SU-DHL-6 (cell line): ENCODE measurements around the gene EIF4A3.
"Not testable (repeated sequence)": the region's sequence is repeated elsewhere in the genome, so short reads cannot be mapped to it uniquely, and the experiment has no call there.

Source experiments
- H2AFZ ChIP-seq: fragments of 200-600 bp; sonication (generic); 2 replicates; pipeline ENCODE4 v1.6.1; 2014; ENCODE audit warnings: low read depth, mild to moderate bottlenecking, moderate library complexity, mixed read lengths, antibody characterized with exemption, low read length; ENCODE audit not compliant: severe bottlenecking
- H3F3A ChIP-seq: fragments of 200-600 bp; shearing (Covaris generic); 2 replicates; pipeline ENCODE4 v1.6.0; 2016; ENCODE audit warnings: antibody characterized with exemption, mild to moderate bottlenecking; ENCODE audit not compliant: insufficient read depth
- H3K27ac ChIP-seq: fragments of 200-600 bp; sonication (generic); 2 replicates; pipeline ENCODE4 v1.5.1; 2016; ENCODE audit warnings: low read depth, mild to moderate bottlenecking, low read length, moderate library complexity, mixed read lengths
- H3K27me3 ChIP-seq: fragments of 200-600 bp; sonication (generic), shearing (Covaris generic); 2 replicates; pipeline ENCODE4 v1.6.0; 2014; ENCODE audit warnings: mild to moderate bottlenecking, low read length
- H3K36me3 ChIP-seq: fragments of 200-600 bp; sonication (generic); 2 replicates; pipeline ENCODE4 v1.6.1; 2014; ENCODE audit warnings: mild to moderate bottlenecking, low read length, mixed read lengths
- H3K4me2 ChIP-seq: fragments of 300-600, 200-600 bp; shearing (Covaris generic), sonication (generic); 2 replicates; pipeline ENCODE4 v1.6.0; 2014; ENCODE audit warnings: low read length, low read depth, mild to moderate bottlenecking; ENCODE audit not compliant: poor library complexity, severe bottlenecking
- H3K4me3 ChIP-seq: fragments of 200-600 bp; sonication (generic); 2 replicates; pipeline ENCODE4 v1.5.1; 2014; ENCODE audit warnings: antibody characterized with exemption, low read length, mild to moderate bottlenecking, mixed read lengths; ENCODE audit not compliant: insufficient read depth, poor library complexity, severe bottlenecking
- H3K79me2 ChIP-seq: fragments of 200-600 bp; sonication (generic); 2 replicates; pipeline ENCODE4 v1.6.1; 2014; ENCODE audit warnings: mild to moderate bottlenecking, low read length, moderate library complexity; ENCODE audit not compliant: insufficient read depth
- H3K9ac ChIP-seq: fragments of 200-600 bp; sonication (generic); 2 replicates; pipeline ENCODE4 v1.7.0; 2014; ENCODE audit warnings: mild to moderate bottlenecking, low read length
- H3K9me2 ChIP-seq: fragments of 200-600 bp; sonication (generic); replicated peaks from 2 replicates; pipeline ENCODE4 v1.6.1; 2014; ENCODE audit warnings: low read length; ENCODE audit not compliant: insufficient read depth
- H3K9me3 ChIP-seq: fragments of 200-600 bp; sonication (generic); 2 replicates; pipeline ENCODE4 v1.6.1; 2014; ENCODE audit warnings: low read length, mixed read lengths; ENCODE audit not compliant: insufficient read depth
- H4K20me1 ChIP-seq: fragments of 200-600 bp; sonication (generic); 2 replicates; pipeline ENCODE4 v1.6.1; 2014; ENCODE audit warnings: low read depth, mild to moderate bottlenecking, antibody characterized with exemption, low read length, moderate library complexity, mixed read lengths
- CTCF ChIP-seq: fragments of 200-600 bp; sonication (generic); IDR thresholded peaks from one replicate; pipeline ENCODE4 v1.5.1; 2017; ENCODE audit warnings: antibody characterized with exemption, mild to moderate bottlenecking, low read length, moderate library complexity; ENCODE audit not compliant: insufficient read depth, poor library complexity, severe bottlenecking
- EZH2phosphoT487 ChIP-seq: fragments of 200-600 bp; sonication (generic), shearing (Covaris generic); conservative IDR thresholded peaks from 2 replicates; pipeline ENCODE4 v1.6.1; 2018; ENCODE audit warnings: mild to moderate bottlenecking, antibody characterized with exemption, low read length, moderate library complexity, mixed read lengths

EIF4A3 gene

GRCh38 chr17:80163336-80163735, 16.4 kb upstream of the EIF4A3 start:
- TF ChIP-seq EZH2phosphoT487 (no peak), CTCF (no peak)
- no peaks in the 10 kb centered on the region for H4K20me1 ChIP-seq
- no peak overlapping the region for H3K9ac ChIP-seq
- no peak overlapping the region for H3K4me3 ChIP-seq
- no peaks in the 10 kb centered on the region for H3K36me3 ChIP-seq
- no peak overlapping the region for H3K27ac ChIP-seq
- H2AFZ ChIP-seq, result no peak overlapping the region
- H3F3A ChIP-seq, result no peaks in the 10 kb centered on the region
- no peaks in the 10 kb centered on the region for H3K79me2 ChIP-seq
- no peaks in the 10 kb centered on the region for H3K9me3 ChIP-seq
- no peaks in the 10 kb centered on the region for H3K27me3 ChIP-seq
- no peak overlapping the region for H3K4me2 ChIP-seq
- no peaks in the 10 kb centered on the region for H3K9me2 ChIP-seq

GRCh38 chr17:80160536-80160935, 13.6 kb upstream of the EIF4A3 start:
- H3K36me3 ChIP-seq, result no peaks in the 10 kb centered on the region
- no peak overlapping the region for H3K4me2 ChIP-seq
- H3K9me2 ChIP-seq, result no peaks in the 10 kb centered on the region
- no peaks in the 10 kb centered on the region for H3K79me2 ChIP-seq
- H4K20me1 ChIP-seq, result no peaks in the 10 kb centered on the region
- TF ChIP-seq CTCF, result no peak
- no peak for TF ChIP-seq EZH2phosphoT487
- H3F3A ChIP-seq, result no peaks in the 10 kb centered on the region
- no peak overlapping the region for H3K27ac ChIP-seq
- no peaks in the 10 kb centered on the region for H3K9me3 ChIP-seq
- no peak overlapping the region for H3K9ac ChIP-seq
- no peak overlapping the region for H3K4me3 ChIP-seq
- H3K27me3 ChIP-seq, result no peaks in the 10 kb centered on the region
- no peak overlapping the region for H2AFZ ChIP-seq

GRCh38 chr17:80158846-80159245, 11.9 kb upstream of the EIF4A3 start:
- Histone ChIP-seq H3K79me2 (no peaks in the 10 kb centered on the region), H2AFZ (no peak overlapping the region), H3K27ac (no peak overlapping the region), H3K27me3 (no peaks in the 10 kb centered on the region), H4K20me1 (no peaks in the 10 kb centered on the region), H3K36me3 (no peaks in the 10 kb centered on the region), H3K9me2 (no peaks in the 10 kb centered on the region), H3K9ac (no peak overlapping the region), H3K4me3 (no peak overlapping the region), H3K9me3 (no peaks in the 10 kb centered on the region), H3K4me2 (no peak overlapping the region), H3F3A (no peaks in the 10 kb centered on the region)
- TF ChIP-seq EZH2phosphoT487 (no peak), CTCF (no peak)

GRCh38 chr17:80155600-80155999, 8.7 kb upstream of the EIF4A3 start:
- not testable (repeated sequence) for H3K4me3 ChIP-seq, H4K20me1 ChIP-seq, H3K27me3 ChIP-seq, H3K79me2 ChIP-seq, H2AFZ ChIP-seq, H3K4me2 ChIP-seq, H3K9me3 ChIP-seq, H3F3A ChIP-seq, H3K9ac ChIP-seq, H3K27ac ChIP-seq, H3K9me2 ChIP-seq, H3K36me3 ChIP-seq
